Natural killer cell (primary cell): ENCODE results near the gene CC2D2A. TPM values are rescaled to one million over a fixed set of nuclear protein-coding genes. Genes with fewer than 3 reads are reported as not detected.

Experiments used
- ATAC-seq, 3 donors: fragments of 150-1000 bp in 2 of 3; fragments of 200-7000 bp in 1 of 3; cut with Tn5 transposase; 1 replicate in 1 of 3; 2 replicates in 2 of 3; pipeline ENCODE4 v1.10.0; 2021; ENCODE audit warnings: mild to moderate bottlenecking in 2 of 3, moderate library complexity in 2 of 3
- DNase-seq, 2 donors: peaks; one replicate each; pipeline versions ENCODE4 v3.0.0 to v3.0.0-alpha.2; 2013 to 2021; ENCODE audit warnings: mixed read lengths in 1 of 2
- H3K27ac ChIP-seq: one replicate; pipeline ENCODE4 v1.5.1; 2013; ENCODE audit warnings: mild to moderate bottlenecking, low read length
- H3K27me3 ChIP-seq: one replicate; pipeline ENCODE4 v1.6.1; 2013; ENCODE audit warnings: low read length; ENCODE audit not compliant: control insufficient read depth, insufficient read depth
- H3K36me3 ChIP-seq: one replicate; pipeline ENCODE4 v1.6.1; 2013; ENCODE audit warnings: low read length; ENCODE audit not compliant: control insufficient read depth, insufficient read depth
- H3K4me1 ChIP-seq: one replicate; pipeline ENCODE4 v1.6.1; 2013; ENCODE audit warnings: low read length; ENCODE audit not compliant: control insufficient read depth, insufficient read depth
- H3K4me3 ChIP-seq: one replicate; pipeline ENCODE4 v1.5.1; 2013; ENCODE audit warnings: low read length
- H3K9me3 ChIP-seq: one replicate; pipeline ENCODE4 v1.6.1; 2013; ENCODE audit warnings: low read length; ENCODE audit not compliant: control insufficient read depth, insufficient read depth
- H3K27ac Mint-ChIP-seq, 2 donors: one replicate each; pipeline ENCODE4 v1.8.0; 2022; ENCODE audit warnings: mild to moderate bottlenecking in 2 of 2, mixed read lengths in 2 of 2, moderate library complexity in 1 of 2
- H3K27me3 Mint-ChIP-seq, 2 donors: one replicate each; pipeline ENCODE4 v1.8.0; 2022; ENCODE audit warnings: low read depth in 2 of 2, mixed read lengths in 2 of 2
- H3K36me3 Mint-ChIP-seq: one replicate; pipeline ENCODE4 v1.8.0; 2022; ENCODE audit warnings: mixed read lengths
- H3K4me1 Mint-ChIP-seq, 2 donors: one replicate each; pipeline ENCODE4 v1.8.0; 2022; ENCODE audit warnings: mixed read lengths in 2 of 2
- H3K4me3 Mint-ChIP-seq: one replicate; pipeline ENCODE4 v1.8.0; 2022; ENCODE audit warnings: mild to moderate bottlenecking, moderate library complexity, mixed read lengths
- H3K9me3 Mint-ChIP-seq, 2 donors: one replicate each; pipeline ENCODE4 v1.8.0; 2022; ENCODE audit warnings: mixed read lengths in 2 of 2
- CTCF ChIP-seq: fragments of 200-600 bp; IDR thresholded peaks from one replicate; pipeline ENCODE4 v1.8.0; 2022; ENCODE audit warnings: antibody characterized with exemption
- WGBS: methylation state at CpG from one replicate; pipeline ENCODE4 v1.1.7; 2013; ENCODE audit warnings: missing lambda C conversion rate; ENCODE audit not compliant: insufficient coverage; 5-methylcytosine and 5-hydroxymethylcytosine counted together
- intact Hi-C: fragments of 100-400 bp; cut with micrococcal nuclease; formaldehyde crosslinking; loops from one replicate; pipeline ENCODE4 v1.14.2; 2022
- total RNA-seq, 4 donors: library from RNA; stranded (reverse); fragments of 120-200 nt in 1 of 4; gene quantifications; one replicate each; pipeline versions ENCODE4 v1.2.3 to v1.2.4, GENCODE V29; 2013 to 2022

Gene CC2D2A
- total RNA-seq, 3 donors from 2014 or later (not counting 1 experiment from before 2014, with no cell fraction given): 0.78 to 1.6 (median 0.83) TPM

DNA sequence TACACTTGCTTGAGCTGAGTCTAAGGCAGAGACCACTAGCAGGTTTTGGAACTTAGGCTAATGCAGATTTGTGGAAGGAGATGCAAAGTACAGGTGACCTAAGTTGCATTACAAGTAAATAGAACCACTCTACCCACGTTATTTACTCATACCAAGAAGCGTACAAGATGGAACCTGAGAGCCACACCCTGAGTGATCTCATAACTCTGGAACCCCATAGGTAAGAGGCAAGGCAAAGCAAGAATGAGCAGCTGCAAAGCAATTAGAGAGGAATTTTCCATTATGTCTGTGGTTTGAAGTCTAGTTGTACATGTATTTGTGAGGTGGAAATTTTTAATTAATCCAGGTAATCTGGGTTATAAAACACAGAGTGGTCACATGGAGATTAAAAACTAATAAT lies 55.4 kb downstream of the CC2D2A start:
- Histone ChIP-seq H3K27me3 (no peaks in the 10 kb centered on the region), H3K36me3 (no peaks in the 10 kb centered on the region), H3K4me1 (no peaks in the 10 kb centered on the region), H3K4me3 (no peak overlapping the region), H3K9me3 (no peaks in the 10 kb centered on the region), H3K27ac (no peak overlapping the region)
- TF ChIP-seq CTCF: no peak
- Mint-ChIP-seq H3K9me3 (no peaks in the 10 kb centered on the region), H3K27ac (no peak overlapping the region), H3K4me3 (no peak overlapping the region), H3K27me3 (no peaks in the 10 kb centered on the region), H3K36me3 (no peaks in the 10 kb centered on the region), H3K4me1 (no peaks in the 10 kb centered on the region)
- ATAC-seq (no peak), DNase-seq (no peak)
- WGBS: 67% methylated on average over 2 of the region's 2 CpGs
- intact Hi-C loops: no loop called here

- Histone ChIP-seq H3K9me3 (no peaks in the 10 kb centered on the region), H3K27me3 (no peaks in the 10 kb centered on the region), H3K4me1 (no peaks in the 10 kb centered on the region), H3K36me3 (no peaks in the 10 kb centered on the region), H3K27ac (no peak overlapping the region), H3K4me3 (no peak overlapping the region)
- no peaks in the 10 kb centered on the region for H3K36me3 Mint-ChIP-seq
- TF ChIP-seq CTCF: no peak
- H3K9me3 Mint-ChIP-seq: no peaks in the 10 kb centered on the region
- intact Hi-C loops: no loop called here
- ATAC-seq (no peak), DNase-seq (no peak)
- WGBS: 88% methylated on average over 4 of the region's 4 CpGs
- no peaks in the 10 kb centered on the region for H3K27me3 Mint-ChIP-seq
- H3K4me3 Mint-ChIP-seq: no peak overlapping the region
- H3K4me1 Mint-ChIP-seq: peaks cover 1 to 4% of the 10 kb centered on the region in 2 donors
- H3K27ac Mint-ChIP-seq: no peak overlapping the region
These were observed 57.4 kb downstream of the CC2D2A start for GRCh38 chr4:15526924-15527592.

DNA sequence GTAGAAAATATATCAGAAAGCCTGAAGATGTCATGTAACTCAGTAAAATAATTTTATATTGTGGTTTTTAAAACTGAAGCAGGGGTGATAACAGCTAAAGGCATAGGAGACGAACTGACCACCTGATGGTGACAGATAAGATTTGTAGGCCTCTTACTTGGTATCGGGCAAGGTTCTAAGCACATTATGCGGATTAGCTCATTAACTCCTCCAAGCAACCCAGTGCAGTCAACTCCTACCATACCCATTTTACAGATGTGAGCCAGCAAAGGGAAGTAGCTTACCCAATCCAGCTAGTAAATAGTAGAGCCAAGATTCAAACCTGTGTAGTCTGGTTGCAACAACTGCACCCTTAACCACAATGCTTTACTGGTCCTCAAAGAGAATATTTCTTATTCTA lies 62.1 kb downstream of the CC2D2A start:
- no peaks in the 10 kb centered on the region for H3K9me3 Mint-ChIP-seq
- Histone ChIP-seq H3K27me3 (no peaks in the 10 kb centered on the region), H3K4me1 (no peaks in the 10 kb centered on the region), H3K4me3 (no peak overlapping the region), H3K9me3 (no peaks in the 10 kb centered on the region), H3K27ac (no peak overlapping the region), H3K36me3 (no peaks in the 10 kb centered on the region)
- H3K4me1 Mint-ChIP-seq: peaks cover 5 to 8% of the 10 kb centered on the region in 2 donors
- intact Hi-C loops: no loop called here
- DNase-seq (no peak), ATAC-seq (no peak)
- no peaks in the 10 kb centered on the region for H3K36me3 Mint-ChIP-seq
- H3K27ac Mint-ChIP-seq: no peak overlapping the region
- 46% methylated on average over 2 of the region's 3 CpGs for WGBS
- no peak for TF ChIP-seq CTCF
- H3K4me3 Mint-ChIP-seq: no peak overlapping the region
- H3K27me3 Mint-ChIP-seq: no peaks in the 10 kb centered on the region

- Histone ChIP-seq H3K27ac (no peak overlapping the region), H3K36me3 (no peaks in the 10 kb centered on the region), H3K9me3 (no peaks in the 10 kb centered on the region), H3K27me3 (no peaks in the 10 kb centered on the region), H3K4me1 (no peaks in the 10 kb centered on the region), H3K4me3 (no peak overlapping the region)
- Mint-ChIP-seq H3K9me3 (no peaks in the 10 kb centered on the region), H3K36me3 (no peaks in the 10 kb centered on the region), H3K4me1 (peaks cover 5 to 8% of the 10 kb centered on the region in 2 donors), H3K4me3 (no peak overlapping the region), H3K27me3 (no peaks in the 10 kb centered on the region), H3K27ac (no peak overlapping the region)
- ATAC-seq (no peak), DNase-seq (no peak)
- intact Hi-C loops: no loop called here
- WGBS: 79% methylated on average over 1 of the region's 2 CpGs
- no peak for TF ChIP-seq CTCF
These were observed 64.1 kb downstream of the CC2D2A start for GRCh38 chr4:15533817-15534216.
